Measurements from ENCODE around the gene EP400. TPM values are rescaled to one million over a fixed set of nuclear protein-coding genes. Genes with fewer than 3 reads are reported as not detected.

EP400 gene
- total RNA-seq, 1 donor from 2014 or later = 51.3 TPM

DNA sequence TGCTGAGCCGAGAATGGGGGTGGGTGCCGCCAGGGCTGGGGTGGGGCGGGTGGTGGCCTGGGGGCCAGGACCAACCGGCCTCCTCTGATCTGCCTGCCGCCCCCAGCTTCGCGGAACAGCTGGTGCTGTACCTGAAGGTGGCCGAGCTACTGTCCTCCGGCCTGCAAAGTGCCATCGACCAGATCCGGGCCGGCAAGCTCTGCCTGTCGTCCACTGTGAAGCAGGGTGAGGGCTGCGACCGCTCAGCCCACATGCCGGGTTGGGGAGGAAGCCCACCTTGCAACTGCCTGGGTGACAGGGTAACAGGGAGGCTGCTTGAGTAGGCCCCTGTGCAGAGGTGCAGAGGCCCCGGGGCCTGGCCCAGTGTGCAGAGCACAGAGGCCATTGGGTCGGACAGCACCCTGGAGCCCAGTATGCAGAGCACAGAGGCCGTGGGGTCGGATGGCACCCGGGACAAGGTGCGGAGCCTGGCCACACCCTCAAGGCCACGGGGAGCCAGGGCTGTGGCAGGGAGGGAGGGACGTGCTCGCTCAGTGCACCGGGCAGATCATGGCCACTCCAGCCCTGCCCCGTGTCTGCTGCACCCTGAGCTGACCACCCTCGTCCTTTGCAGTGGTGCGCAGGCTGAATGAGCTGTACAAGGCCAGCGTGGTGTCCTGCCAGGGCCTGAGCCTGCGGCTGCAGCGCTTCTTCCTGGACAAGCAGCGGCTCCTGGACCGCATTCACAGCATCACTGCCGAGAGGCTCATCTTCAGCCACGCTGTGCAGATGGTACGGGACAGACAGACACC lies 30.2 kb upstream of the EP400 start:
- Mint-ChIP-seq H3K27ac (ENCODE audit: unreplicated experiment) (no peak overlapping the region), H3K27me3 (ENCODE audit: unreplicated experiment) (no peaks in the 10 kb centered on the region), H3K4me1 (ENCODE audit: unreplicated experiment) (peaks cover 4% of the 10 kb centered on the region), H3K36me3 (ENCODE audit: unreplicated experiment) (peaks cover 15% of the 10 kb centered on the region), H3K4me3 (ENCODE audit: unreplicated experiment) (no peak overlapping the region), H3K9me3 (ENCODE audit: unreplicated experiment) (no peaks in the 10 kb centered on the region)
- TF ChIP-seq, protein P1, sequence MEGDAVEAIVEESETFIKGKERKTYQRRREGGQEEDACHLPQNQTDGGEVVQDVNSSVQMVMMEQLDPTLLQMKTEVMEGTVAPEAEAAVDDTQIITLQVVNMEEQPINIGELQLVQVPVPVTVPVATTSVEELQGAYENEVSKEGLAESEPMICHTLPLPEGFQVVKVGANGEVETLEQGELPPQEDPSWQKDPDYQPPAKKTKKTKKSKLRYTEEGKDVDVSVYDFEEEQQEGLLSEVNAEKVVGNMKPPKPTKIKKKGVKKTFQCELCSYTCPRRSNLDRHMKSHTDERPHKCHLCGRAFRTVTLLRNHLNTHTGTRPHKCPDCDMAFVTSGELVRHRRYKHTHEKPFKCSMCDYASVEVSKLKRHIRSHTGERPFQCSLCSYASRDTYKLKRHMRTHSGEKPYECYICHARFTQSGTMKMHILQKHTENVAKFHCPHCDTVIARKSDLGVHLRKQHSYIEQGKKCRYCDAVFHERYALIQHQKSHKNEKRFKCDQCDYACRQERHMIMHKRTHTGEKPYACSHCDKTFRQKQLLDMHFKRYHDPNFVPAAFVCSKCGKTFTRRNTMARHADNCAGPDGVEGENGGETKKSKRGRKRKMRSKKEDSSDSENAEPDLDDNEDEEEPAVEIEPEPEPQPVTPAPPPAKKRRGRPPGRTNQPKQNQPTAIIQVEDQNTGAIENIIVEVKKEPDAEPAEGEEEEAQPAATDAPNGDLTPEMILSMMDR (IDR thresholded peaks at IDR 0.05) = no peak
- no peak for DNase-seq (ENCODE audit: extremely low spot score, unreplicated experiment)

DNA sequence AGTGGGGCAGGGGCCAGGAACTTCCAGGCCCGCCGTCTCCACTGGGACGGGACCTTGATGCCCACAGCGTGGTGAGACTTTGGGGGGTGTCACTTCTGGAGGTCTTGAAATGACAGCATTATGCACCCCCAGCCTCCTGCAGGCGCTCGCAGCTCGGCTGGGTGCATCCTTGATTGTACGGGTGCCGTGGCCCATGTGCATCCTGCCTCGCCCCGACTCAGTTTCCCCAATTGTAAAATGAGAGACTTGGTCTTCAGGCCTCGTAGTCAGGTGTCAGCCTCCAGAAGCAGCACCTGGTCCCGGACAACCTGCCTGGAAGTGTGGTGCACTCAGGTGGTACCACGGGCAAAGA lies 29.6 kb upstream of the EP400 start:
- Mint-ChIP-seq H3K9me3 (ENCODE audit: unreplicated experiment) (no peaks in the 10 kb centered on the region), H3K27me3 (ENCODE audit: unreplicated experiment) (no peaks in the 10 kb centered on the region), H3K36me3 (ENCODE audit: unreplicated experiment) (peaks cover 11% of the 10 kb centered on the region), H3K27ac (ENCODE audit: unreplicated experiment) (no peak overlapping the region), H3K4me3 (ENCODE audit: unreplicated experiment) (no peak overlapping the region), H3K4me1 (ENCODE audit: unreplicated experiment) (peaks cover 9% of the 10 kb centered on the region)
- no peak for DNase-seq (ENCODE audit: extremely low spot score, unreplicated experiment)
- TF ChIP-seq, protein P1 (IDR thresholded peaks at IDR 0.05) = no peak

DNA sequence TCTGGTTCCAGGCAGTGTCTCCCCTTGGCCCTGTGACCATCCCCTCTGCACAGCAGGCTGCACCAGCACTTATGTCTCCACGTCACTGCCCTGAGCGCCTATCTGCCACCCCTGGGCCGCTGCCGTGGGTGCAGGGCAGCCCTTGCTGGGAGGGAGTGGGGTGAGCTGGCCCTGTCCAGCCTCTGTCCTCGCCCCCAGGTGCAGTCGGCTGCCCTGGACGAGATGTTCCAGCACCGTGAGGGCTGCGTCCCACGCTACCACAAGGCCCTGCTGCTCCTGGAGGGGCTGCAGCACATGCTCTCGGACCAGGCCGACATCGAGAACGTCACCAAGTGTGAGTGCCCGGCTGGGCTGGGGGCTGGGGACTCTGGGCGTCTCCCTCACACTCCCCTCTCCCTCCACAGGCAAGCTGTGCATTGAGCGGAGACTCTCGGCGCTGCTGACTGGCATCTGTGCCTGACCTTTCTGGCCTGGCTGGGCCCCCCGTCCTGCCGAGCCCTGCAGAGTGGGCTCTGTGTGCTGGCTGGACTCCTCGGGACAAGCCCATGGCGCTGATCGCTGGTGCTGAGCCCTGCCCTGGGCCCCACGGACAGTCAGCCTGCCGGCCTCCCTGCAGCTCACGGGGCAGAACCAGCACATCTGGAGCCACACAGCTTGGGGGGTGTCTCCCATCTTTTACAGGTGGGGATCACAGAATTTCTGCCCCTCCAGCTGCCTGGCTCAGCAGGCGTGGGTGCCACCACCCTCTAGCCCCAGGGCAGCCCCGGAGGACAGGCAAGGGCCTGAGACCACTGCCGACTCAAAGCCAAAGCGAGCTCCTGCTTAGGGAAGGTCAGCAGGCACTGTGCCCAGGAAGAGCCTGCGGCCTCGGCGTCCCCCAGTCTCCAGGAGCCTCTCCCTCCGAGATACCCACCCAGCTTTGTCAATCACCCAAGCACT lies 28.6 kb upstream of the EP400 start:
- peaks cover 11% of the 10 kb centered on the region for H3K36me3 Mint-ChIP-seq (ENCODE audit: unreplicated experiment)
- no peak for DNase-seq (ENCODE audit: extremely low spot score, unreplicated experiment)
- H3K9me3 Mint-ChIP-seq (ENCODE audit: unreplicated experiment) = no peaks in the 10 kb centered on the region
- TF ChIP-seq, protein P1 (IDR thresholded peaks at IDR 0.05) = no peak
- no peak overlapping the region for H3K4me3 Mint-ChIP-seq (ENCODE audit: unreplicated experiment)
- H3K27me3 Mint-ChIP-seq (ENCODE audit: unreplicated experiment) = no peaks in the 10 kb centered on the region
- H3K4me1 Mint-ChIP-seq (ENCODE audit: unreplicated experiment) = peaks cover 9% of the 10 kb centered on the region
- no peak overlapping the region for H3K27ac Mint-ChIP-seq (ENCODE audit: unreplicated experiment)

DNA sequence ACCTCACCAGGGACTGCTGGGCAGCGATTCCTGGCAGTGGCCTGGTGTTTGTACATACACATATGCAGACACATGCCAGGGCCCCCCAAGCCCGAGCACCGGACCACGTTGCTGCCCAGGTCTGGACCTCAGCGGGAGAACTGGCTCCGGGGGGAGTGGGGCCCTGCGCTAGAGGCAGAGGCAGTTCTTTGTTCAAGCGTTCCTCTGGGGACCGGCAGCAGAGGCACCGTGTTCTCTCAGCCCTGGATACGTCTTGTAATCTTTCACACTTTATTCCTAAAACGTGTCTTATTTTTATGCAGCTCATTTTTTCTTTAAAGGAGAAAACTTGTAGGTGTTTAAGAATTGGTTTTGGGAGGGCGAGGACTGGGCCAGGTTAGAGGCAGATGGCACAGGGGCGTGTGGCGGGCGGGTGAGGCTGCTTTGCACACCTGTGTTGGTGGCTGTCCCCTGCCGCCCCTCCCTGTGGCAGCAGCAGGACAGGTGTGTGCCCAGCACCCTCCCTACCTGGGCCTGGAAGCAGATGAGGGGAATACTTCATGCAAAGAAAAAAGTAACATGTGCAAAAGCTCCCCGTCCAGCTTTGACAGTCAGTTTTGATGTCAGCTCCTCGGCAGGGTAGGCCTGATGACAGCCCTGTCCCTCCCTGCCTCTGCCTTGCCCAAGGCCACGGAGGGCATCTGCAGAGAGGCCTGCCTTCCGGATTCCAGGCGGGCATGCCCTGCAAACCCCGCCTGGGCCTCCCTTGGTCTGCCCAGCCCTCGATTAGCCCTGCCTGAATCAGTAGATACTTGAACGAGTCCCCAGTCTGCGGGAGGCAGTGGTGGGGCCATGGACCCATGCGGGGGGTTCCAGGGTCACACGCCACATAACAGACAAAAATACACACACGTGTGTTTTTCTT lies 27.6 kb upstream of the EP400 start:
- Mint-ChIP-seq H3K9me3 (ENCODE audit: unreplicated experiment) (no peaks in the 10 kb centered on the region), H3K4me3 (ENCODE audit: unreplicated experiment) (no peak overlapping the region), H3K4me1 (ENCODE audit: unreplicated experiment) (peaks cover 9% of the 10 kb centered on the region), H3K27me3 (ENCODE audit: unreplicated experiment) (no peaks in the 10 kb centered on the region), H3K27ac (ENCODE audit: unreplicated experiment) (no peak overlapping the region), H3K36me3 (ENCODE audit: unreplicated experiment) (peaks cover 11% of the 10 kb centered on the region)
- no peak for DNase-seq (ENCODE audit: extremely low spot score, unreplicated experiment)
- TF ChIP-seq, protein P1 (IDR thresholded peaks at IDR 0.05) = no peak

Data from osteocyte (in vitro differentiated cells).